Superior temporal gyrus (tissue), 1 donor: ENCODE measurements around the gene CBX6.
"Not testable (repeated sequence)": the region's sequence is repeated elsewhere in the genome, so short reads cannot be mapped to it uniquely, and the experiment has no call there.

ENCODE experiments used
- DNase-seq: peaks from one replicate; pipeline ENCODE4 v3.0.0-alpha.2; 2016; ENCODE audit errors: extremely low spot score

CBX6 gene

DNA sequence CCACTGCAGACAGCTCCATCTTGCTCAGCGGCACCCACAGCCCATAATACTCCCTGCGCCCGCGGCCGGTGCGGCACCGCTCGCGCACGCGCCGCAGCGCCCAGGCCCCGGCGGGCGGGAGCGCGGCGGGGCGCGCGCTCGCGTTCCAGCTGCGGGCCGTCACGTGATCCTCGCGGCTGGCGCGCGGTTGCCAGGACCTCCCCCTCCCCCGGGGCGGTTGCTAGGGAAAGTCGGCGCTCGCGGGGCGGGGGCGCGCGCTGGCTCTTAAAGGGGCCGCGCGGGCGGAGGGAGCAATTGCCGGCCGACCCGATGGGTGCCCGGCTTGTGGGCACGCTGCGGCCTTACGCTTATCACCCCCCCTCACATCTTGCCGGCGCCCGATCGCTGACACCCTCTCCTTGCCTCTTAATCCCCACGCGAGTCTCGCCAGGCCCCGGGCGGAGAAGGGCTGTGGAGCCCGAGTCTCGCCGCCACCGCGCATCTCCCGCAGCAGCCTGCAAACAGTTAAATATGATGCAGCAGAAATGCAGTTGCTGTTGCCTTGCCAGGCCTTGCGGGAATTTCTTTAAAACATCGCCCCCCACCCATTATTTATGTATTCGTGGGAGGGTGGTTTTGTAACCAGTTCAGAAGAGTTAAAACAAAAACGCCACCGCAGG, at the start of gene CBX6:
TSS of gene CBX6 (minus strand) at position 45 of the 659 bp plus-strand sequence. CDS start at position 19, 26 bp downstream.
- DNase-seq = peak; percentile 92

DNA sequence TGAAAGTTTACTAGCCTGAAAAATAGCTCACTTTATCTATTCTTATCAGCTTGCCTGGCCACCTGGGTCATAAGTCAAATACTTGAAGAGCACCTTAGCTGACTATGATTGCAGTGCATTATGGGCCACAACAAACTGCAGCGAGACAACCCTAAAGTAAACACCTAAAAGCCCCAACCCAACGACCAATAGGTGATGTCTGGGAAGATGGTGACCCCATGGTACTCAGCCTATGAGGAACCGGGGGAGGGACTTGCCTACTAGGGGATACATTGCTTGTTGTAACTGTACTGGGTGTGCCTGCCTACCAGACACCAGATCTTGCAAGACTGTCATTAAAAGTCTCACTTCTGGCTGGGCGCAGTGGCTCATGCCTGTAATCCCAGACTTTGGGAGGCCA, 49.8 kb upstream of the CBX6 start:
- no peak for DNase-seq

DNA sequence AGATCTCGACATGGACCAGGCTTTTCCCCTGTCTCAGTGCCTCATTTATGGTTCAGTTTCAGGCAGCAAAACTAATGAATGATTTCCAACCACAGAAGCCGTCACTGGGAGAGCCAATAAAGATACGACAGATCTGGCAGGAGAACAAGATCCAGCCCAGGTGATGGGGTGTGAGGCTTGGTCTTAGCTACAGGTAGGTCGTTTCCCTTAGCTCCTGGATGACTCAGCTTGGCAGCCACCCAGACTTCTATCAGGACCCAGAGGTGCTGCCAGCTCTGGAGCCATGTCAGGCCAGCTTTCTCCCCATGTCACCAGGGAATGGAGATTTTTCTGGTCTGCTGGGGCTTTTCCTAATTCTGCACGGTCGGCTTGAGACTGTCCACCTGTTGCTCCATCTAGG, 49.1 kb upstream of the CBX6 start:
- DNase-seq = no peak

DNA sequence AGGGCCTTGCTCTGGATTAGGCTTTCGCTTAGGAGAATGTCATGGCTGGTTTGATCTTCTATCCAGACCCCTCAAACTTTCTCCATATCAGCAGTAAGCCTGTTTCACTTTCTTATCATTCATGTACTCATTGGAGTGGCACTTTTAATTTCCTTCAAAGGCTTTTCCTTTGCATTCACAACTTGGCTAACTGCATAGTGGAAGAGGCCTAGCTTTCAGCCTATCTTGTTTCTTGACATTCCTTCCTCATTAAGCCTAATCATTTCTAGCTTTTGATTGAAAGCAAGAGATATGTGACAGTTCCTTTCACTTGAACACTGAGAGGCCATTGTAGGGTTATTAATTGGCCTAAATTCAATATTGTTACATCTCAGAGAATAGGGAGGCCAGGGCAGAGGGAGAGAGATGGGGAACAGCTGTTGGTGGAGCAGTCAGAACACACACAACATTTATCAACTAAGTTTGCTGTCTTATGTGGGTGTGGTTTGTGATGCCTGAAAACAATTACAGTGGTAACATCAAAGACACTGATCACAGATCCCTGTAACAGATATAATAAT, 47.7 kb upstream of the CBX6 start:
- no peak for DNase-seq

DNA sequence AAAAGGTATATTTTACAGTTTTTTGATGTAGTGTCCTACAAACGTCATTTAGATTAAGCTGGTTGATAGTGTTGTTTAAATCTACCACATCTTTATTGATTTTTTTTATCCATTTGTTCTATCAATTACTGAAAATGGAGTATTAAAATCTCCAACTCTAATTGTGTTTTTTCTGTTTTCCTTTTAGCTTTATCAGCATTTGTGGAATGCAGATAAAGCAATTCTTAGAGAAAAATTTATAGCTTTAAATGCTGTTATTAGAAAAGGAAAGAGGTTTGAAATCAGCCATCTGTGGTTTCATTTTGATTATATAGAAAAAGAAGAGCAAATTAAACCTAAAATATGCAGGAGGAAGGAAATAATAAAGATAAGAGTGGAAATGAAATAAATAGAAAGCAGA, 39.4 kb upstream of the CBX6 start:
- DNase-seq = no peak

DNA sequence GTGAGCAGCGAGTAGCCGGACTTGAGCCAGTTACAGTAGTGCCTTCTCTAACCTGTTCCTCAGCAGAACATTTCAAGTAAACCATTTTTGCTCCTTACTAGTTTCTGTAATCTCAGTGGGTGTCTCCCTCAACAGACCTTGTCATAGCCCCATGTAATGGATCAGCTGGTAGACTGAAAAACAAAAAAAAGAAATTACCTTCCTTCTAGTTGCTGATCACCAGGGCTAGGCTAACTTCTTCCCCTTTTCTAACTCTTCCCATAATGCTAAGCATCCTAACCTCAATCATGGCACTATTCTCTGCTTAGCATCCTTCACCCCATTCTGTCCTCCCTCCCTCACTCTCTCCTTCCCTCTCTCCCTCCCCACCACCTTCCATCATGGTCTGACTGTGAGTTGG, 35.8 kb upstream of the CBX6 start:
- DNase-seq = no peak

DNA sequence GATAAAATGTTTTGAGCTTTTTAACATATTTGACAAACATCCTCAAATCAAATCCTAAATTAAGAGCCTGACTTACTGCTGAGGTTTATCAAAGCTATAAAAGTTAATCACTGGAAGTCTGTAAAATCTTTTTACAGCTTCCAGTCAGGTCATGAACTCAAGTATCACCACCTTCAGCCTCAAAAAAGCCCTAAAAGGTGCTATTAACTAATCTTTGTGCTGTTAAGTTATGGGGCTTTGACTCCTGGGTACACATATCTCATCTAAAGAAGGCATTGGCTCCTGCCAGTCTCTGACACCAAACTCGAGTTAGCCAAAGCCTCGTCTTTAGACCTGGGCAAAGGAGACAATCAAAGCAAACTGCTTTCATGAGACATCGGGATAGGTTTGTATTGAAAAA, 34.0 kb upstream of the CBX6 start:
- DNase-seq = no peak

DNA sequence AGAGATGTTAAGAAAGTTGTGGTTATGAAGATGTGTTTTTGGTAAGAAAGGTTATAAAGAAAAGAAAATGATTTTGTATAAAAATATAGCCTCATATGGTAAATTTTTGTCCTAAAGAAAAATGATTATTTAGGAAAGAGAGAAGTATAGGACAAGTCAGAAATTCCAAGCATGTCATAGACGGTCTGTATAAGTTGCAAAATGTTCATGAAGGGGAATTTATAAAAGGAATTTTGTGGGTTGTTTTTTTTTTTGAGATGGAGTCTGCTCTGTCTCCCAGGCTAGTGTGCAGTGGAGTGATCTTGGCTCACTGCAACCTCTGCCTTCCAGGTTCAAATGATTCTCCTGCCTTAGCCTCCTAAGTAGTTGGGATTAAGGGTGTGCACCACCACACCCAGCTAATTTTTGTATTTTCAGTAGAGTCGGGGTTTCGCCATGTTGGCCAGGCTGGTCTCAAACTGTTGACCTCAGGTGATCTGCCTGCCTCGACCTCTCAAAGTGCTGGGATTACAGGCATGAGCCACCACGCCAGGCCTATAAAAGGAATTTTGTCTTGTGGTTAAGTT, 32.1 kb upstream of the CBX6 start:
- DNase-seq = not testable (repeated sequence)

DNA sequence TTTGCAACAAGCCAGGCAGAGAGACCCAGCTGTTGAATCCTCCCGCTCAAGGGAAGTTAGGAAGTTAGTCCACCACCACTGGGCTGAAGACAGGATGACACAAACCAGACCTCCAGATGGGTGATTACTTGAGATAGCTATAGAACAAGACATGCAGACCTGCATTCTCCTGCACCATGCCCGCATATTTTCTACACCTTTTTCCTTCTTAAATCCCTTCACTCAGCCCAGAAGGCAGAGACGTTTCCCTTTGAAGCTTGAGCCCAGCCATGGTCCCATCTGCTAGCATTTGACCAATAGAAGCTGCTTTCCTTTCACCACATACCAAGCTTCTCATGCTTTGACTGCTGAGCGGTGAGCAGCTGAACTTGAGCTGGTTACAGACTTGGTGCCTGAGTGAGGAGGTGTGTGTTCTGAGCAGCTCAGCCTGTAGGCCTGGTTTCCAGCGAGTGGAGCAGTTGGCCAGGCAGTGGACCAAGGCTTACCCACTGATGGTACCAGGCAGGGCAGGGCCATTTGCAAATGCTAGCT, 29.2 kb upstream of the CBX6 start:
- no peak for DNase-seq

DNA sequence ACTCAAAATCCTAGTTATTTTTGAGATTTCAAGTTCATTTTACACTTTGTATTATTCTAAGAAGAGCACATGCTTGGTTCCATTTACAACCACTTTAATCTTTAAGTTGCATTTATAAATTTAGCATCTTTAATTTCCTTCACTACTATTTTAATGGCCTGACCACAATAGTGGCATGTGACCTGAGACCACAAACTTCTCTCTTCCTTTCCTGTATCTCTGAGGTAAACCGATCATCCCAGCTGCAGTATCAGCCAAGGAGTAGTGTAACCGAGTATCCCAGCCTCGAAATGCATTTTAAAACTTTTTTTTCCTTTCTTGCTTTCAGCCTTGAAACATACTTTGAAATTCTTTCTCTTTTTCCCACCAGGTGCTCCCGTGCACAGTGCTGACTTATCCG, 28.7 kb upstream of the CBX6 start:
- DNase-seq = no peak

DNA sequence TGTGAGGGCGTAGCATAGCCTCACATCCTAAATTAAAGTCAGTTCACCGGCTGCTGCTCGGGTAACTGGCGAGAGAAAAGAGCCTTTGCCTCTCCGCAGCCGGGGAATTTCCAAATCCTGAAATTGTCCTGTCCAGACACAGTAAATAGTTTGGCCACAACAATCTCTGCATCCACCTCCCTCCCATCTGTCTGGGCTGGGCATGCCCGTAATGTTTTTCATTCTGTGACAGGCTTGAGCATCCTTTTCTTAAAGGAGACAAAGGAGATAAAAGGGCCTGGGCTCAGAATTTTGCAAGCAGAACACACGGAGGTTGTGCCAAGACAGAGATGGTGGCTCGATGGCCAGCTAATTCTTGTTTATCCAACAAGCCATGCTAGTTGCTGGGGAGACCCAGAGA, 19.2 kb upstream of the CBX6 start:
- no peak for DNase-seq

DNA sequence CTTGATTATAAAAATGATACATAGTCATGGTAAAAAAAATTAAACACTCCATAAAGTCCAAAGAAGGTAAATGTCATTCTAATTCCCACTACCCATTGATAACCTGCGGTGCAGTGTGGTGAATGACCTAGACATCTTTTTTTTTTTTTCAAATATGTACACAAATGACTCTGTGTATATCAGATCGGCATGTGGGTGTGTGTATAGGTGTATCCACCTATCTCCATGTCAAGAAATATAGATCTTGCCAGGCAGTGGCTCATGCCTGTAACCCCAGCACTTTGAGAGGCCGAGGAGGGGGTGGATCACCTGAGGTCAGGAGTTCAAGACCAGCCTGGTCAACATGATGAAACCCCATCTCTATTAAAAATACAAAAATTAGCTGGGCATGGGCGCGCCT, 18.4 kb upstream of the CBX6 start:
- DNase-seq = no peak

DNA sequence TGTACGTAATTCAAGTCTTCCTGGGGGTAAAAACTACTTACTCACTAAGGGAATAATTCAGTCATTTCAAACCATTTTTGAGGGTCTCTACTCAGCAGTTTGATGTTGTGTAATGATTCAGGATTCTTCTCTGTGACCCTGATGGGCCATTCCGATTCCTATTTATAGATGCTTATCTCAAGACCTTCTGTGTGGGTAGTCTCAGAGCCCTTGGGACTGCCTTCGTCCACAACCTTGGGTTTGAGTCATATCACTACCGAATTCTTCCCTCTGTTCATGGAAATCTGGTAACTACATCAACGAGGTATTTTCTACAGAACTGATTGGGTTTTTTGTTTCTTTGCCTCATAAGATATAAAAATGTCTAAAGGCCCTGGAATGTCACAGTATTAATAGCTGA, 14.3 kb upstream of the CBX6 start:
- DNase-seq = no peak

DNA sequence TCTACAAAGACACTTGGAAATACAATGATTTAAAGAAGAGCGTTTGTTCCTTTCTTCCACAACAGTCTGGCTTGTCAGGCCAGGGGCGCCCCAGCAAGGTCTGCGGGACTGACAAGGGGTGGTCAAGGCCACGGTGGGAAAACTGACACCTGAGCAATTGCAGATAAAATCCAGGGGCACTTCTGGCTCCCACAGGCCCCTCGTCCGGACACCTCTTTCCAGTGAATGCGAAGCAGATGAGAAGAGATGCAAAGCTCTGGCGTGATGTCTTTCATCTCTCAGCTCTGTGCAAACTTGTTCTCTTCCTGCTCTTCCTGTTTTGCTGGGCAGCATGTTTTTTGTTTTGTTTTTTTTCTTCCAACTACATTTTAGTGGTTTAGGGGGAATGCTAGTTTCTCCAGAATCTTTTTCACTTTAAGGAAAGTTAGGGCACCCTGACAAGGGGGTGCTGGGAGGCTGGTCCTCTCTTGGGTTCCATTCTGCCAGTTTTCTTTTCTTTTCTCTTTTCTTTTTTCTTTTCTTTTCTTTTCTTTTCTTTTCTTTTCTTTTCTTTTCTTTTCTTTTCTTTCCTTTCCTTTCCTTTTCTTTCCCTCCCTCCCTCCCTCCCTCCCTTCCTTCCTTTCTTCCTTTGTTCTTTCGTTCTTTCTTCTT, 11.1 kb upstream of the CBX6 start:
- no peak for DNase-seq

DNA sequence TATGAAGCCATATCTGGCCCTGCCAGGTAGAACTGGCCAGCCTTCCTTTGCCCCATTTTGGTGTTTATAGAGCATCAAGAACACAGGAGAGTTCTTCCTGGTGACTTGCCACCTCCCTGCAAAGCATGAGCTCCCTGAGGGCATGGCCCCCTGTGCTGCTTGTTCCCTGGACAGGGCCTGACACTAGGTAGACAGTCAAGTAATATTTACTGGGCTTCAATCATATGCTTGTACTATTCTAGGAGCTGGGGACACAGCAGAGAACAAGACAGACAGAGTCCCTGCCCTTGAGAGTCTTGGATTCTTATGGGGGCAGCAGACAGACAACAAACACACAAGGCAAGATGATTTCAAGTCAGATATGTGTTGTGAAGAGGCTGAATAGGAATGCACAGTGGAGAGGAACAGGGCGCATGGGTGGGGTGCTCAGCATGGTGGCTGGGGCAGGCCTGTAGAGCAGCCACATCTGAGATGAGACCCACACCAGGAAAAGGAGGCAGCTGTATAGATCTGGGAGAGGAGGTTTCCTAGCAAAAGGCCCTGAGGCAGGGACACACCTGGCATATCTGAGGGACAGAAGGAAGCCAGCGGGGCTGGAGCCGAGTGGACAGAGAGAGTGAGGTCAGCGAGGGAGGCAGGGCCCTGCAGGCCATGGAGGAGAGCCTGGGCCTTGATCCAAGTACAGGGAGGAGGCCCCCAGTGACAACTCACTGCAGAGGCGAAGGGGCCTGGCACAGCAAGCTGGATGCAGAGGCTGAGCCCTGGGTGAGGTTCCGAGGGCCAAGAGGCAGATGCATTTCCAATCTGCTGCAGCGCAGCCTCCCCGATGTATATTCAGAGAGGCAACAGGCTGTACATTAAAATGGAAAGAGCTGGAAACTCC, 10.2 kb upstream of the CBX6 start:
- DNase-seq = no peak

DNA sequence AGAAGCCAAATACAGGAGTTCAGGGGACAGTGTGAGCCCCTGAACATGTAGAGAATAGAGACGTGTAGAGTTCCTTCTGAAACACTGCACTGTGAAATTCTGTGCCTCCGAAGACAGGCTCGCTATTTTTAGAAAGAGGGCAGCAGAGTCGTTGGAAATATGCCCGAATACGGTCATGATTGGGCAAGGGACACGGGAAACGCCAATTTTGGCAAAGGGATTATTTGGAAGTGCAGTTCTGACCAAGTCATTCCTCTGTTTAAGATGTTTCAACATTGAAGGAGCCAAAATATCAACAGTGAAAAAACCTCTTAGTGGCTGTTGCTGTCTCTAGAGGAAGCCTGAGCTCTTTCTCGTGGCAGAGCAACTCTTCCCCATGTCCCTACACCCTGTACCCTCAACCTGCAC, 9.5 kb upstream of the CBX6 start:
- DNase-seq = peak; percentile 64

DNA sequence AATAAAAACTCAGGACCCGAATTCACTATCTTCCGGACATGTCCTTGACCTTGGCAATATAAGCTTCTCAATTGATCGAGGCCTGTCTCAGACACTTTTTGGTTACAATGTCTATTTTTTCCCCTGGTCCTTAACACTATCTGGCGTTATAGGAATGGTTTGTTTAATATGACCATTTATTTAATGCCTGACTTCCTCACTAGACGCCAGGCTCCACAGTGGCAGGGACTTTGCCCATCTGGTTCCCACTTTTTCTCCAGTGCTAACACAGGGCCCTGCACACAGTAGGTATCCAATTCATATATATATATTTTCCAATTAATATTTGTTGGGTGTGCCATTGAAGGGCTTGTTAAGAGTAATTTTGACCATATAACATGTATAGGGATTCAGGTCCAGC, 7.9 kb upstream of the CBX6 start:
- no peak for DNase-seq

DNA sequence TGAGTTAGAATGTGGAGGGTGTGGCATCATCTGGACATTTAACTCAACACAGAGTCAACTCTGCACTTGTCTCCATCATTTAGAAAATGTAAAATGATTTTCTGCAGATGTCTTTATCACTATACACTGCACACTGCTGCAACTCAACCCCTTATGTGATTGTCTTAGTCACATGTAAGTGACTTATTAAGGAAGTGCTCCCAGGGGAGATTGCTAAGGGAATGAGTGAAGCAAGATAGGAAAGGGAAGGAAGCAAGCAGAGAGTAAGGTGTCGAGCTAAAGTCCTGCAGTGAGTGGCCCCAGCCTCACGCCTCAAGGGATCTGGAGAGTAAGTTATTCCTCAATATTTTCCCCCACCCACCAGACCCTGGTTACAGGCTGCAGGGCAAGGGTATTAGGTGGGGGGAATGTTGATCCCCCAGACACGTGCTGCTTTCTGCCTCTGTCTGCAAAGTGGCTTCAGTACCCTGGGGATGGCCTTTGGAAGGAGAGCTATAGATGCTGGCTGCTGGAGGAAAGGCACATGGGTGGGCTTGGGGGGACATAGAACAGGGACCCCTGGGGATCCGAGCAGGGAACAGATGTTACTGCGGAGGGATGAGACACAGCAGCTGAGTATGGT, 7.2 kb upstream of the CBX6 start:
- DNase-seq = no peak

DNA sequence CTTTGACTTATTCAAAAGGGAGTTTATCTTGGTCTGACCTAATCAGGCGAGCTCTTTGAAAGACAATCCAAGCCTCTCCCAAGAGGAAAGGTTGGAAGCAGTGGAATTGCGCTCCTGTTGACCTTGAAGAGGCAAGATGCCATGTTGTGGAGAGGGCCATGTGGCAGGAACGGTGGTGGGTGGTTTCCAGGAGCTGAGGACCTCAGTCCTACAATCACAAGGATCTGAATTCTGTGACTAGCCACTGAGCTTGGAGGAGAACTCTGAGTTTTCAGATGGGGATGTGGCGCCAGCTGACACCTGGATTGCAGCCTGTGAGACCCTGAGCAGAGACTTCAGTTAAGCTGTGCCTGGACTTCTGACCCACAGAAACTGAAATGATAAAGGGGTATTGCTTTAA, 6.0 kb upstream of the CBX6 start:
- no peak for DNase-seq

DNA sequence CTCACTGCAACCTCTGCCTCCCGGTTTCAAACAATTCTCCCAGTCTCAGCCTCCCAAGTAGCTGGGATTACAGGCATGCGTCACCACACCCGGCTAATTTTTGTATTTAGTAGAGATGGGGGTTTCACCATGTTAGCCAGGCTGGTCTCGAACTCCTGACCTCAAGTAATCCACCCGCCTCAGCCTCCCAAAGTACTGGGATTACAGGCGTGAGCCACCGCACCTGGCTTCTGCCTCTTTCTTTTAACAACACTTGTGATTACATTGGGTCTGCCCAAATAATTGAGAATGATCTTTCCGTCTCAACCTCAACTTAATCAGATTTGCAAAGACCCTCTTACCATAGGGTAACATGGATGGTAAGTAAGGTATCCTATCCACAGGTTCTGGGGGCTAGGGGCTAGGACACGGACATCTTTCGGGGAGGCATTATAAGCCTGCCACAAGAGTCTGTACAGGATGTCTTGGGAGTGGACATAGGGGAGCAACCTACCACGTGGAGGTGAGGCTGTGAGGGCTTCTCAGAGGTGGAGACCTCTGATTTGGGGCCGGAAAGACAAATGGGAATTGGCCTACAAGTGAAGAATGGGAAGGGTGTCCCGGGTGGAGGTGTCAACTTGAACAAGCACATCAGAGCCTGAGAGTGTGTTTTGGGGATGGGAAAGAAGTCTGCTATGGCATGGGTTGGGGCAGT, 2.7 kb upstream of the CBX6 start:
- no peak for DNase-seq
